Right ventricle myocardium superior (tissue), 1 donor: ENCODE data around the gene HS6ST1. TPM values are rescaled to one million over a fixed set of nuclear protein-coding genes. Genes with fewer than 3 reads are reported as not detected.
"Not testable (repeated sequence)": the region's sequence is repeated elsewhere in the genome, so short reads cannot be mapped to it uniquely, and the experiment has no call there.

Source experiments
- ATAC-seq: fragments of 200-7000 bp; cut with Tn5 transposase; one replicate; pipeline ENCODE4 v1.9.1; 2020; ENCODE audit warnings: mild to moderate bottlenecking; ENCODE audit not compliant: poor library complexity
- DNase-seq: peaks from one replicate; pipeline ENCODE4 v3.0.0-alpha.2; 2020
- intact Hi-C: fragments of 100-400 bp; cut with DNase I; formaldehyde crosslinking; loops from one replicate; pipeline ENCODE4 v1.11.2; 2022
- total RNA-seq: library from RNA; stranded (reverse); fragmentation: NEBNext Ultra II Directional; extraction: Animal tissue kit (Norgen Biotek cat#: 25700); gene quantifications from one replicate; pipeline ENCODE4 v1.2.1, GENCODE V29; 2021
- donor health status: DM: no; HTN: yes; CAD: no; lungs with severe emphysema.

HS6ST1 gene
- total RNA-seq, 1 donor from 2014 or later: 35.1 TPM

GRCh38 chr2:128324008-128324896, 5.6 kb upstream of the HS6ST1 start:
- intact Hi-C loops: loop anchor here (5.0 to 10.0 kb wide), 2 partner anchors 141 to 208 kb away; no protein-coding TSS in a partner anchor
- no peak for ATAC-seq
- DNase-seq: no peak

- intact Hi-C loops: loop anchor here (5.0 to 10.0 kb wide), 2 partner anchors 141 to 209 kb away; no protein-coding TSS in a partner anchor
- no peak for DNase-seq
- ATAC-seq: no peak
These were observed 4.9 kb upstream of the HS6ST1 start for GRCh38 chr2:128323555-128323931.

GRCh38 chr2:128322715-128323554, 4.3 kb upstream of the HS6ST1 start:
- intact Hi-C loops: loop anchor here (5.0 to 10.0 kb wide), 2 partner anchors 142 to 209 kb away; no protein-coding TSS in a partner anchor
- no peak for ATAC-seq

GRCh38 chr2:128321784-128322714, 3.4 kb upstream of the HS6ST1 start:
- intact Hi-C loops: loop anchor here (5.0 to 10.0 kb wide), 2 partner anchors 143 to 210 kb away; no protein-coding TSS in a partner anchor
- ATAC-seq: peak; percentile 70
- DNase-seq: peak; percentile 92

More at GRCh38 chr2:128322715-128323554, 4.3 kb upstream of the HS6ST1 start:
- no peak for DNase-seq

GRCh38 chr2:128320906-128321771, 2.5 kb upstream of the HS6ST1 start:
- intact Hi-C loops: loop anchor here (5.0 to 10.0 kb wide), 2 partner anchors 144 to 211 kb away; no protein-coding TSS in a partner anchor
- no peak for DNase-seq

GRCh38 chr2:128320192-128320905, 1.7 kb upstream of the HS6ST1 start:
- ATAC-seq (no peak), DNase-seq (no peak)
- intact Hi-C loops: loop anchor here (5.0 to 10.0 kb wide), 2 partner anchors 144 to 212 kb away; no protein-coding TSS in a partner anchor

More at GRCh38 chr2:128320906-128321771, 2.5 kb upstream of the HS6ST1 start:
- ATAC-seq: no peak

GRCh38 chr2:128319631-128320191, 1.0 kb upstream of the HS6ST1 start:
- intact Hi-C loops: loop anchor here (5.0 to 10.0 kb wide), 3 partner anchors 85 to 213 kb away; no protein-coding TSS in a partner anchor
- ATAC-seq (no peak), DNase-seq (no peak)

- intact Hi-C loops: loop anchor here (10.0 kb wide), 1 partner anchor 83 kb away; no protein-coding TSS in a partner anchor
- ATAC-seq, DNase-seq: not testable (repeated sequence)
These were observed 423 bp downstream of the HS6ST1 start for GRCh38 chr2:128318245-128318644.

- not testable (repeated sequence) for ATAC-seq, DNase-seq
- intact Hi-C loops: loop anchor here (10.0 kb wide), 1 partner anchor 83 kb away; no protein-coding TSS in a partner anchor
These were observed 806 bp downstream of the HS6ST1 start for GRCh38 chr2:128317899-128318225.

GRCh38 chr2:128317181-128317898, 1.3 kb downstream of the HS6ST1 start:
- intact Hi-C loops: loop anchor here (10.0 kb wide), 1 partner anchor 83 kb away; no protein-coding TSS in a partner anchor
- DNase-seq (no peak), ATAC-seq (no peak)

- intact Hi-C loops: loop anchor here (10.0 kb wide), 1 partner anchor 82 kb away; no protein-coding TSS in a partner anchor
- no peak for ATAC-seq
These were observed 1.9 kb downstream of the HS6ST1 start for GRCh38 chr2:128316777-128317180.

GRCh38 chr2:128315829-128316776, 2.6 kb downstream of the HS6ST1 start:
- DNase-seq (peak; percentile 40), ATAC-seq (no peak)
- intact Hi-C loops: loop anchor here (10.0 kb wide), 1 partner anchor 81 kb away; no protein-coding TSS in a partner anchor

More at GRCh38 chr2:128316777-128317180, 1.9 kb downstream of the HS6ST1 start:
- no peak for DNase-seq

GRCh38 chr2:128315122-128315828, 3.4 kb downstream of the HS6ST1 start:
- intact Hi-C loops: loop anchor here (10.0 kb wide), 1 partner anchor 80 kb away; no protein-coding TSS in a partner anchor

More at GRCh38 chr2:128315122-128315828, 3.4 kb downstream of the HS6ST1 start:
- no peak for DNase-seq
- ATAC-seq: no peak
